ENCODE data around the gene ZNF518B. TPM values are rescaled to one million over a fixed set of nuclear protein-coding genes. Genes with fewer than 3 reads are reported as not detected.

Gene ZNF518B
- total and polyA plus RNA-seq, 10 of the 15 experiments (the other 5 are each of a cell fraction or from before 2014, with no cell fraction given): 2.7 to 20.5 (median 9.2) TPM

DNA sequence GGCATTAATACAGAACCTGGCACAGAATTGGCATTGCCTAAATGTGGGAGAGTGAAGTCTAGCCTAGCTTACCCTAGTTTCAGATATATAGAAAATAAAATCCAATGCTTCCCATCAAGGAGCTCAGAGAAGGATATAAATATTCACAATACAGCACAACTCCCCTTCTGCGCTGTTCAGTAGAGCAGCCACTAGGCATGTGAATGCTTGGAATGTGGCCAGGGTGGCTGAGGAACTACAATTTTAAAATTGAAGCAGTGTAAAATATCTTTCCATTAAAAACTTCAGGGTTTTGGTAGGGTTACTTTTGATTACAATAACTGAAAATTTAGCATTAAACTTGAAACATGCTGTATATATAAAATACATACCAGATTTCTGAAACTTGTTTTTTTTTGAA lies 19.5 kb downstream of the ZNF518B start:
- ATAC-seq (no peak), DNase-seq (ENCODE audit: low read depth, low spot score) (no peak), FAIRE-seq (no peak)
- H2AFZ ChIP-seq (ENCODE audit: control insufficient read depth, low read depth, low read length): no peak overlapping the region
- no peaks in the 10 kb centered on the region for H4K20me1 ChIP-seq (ENCODE audit: control insufficient read depth, insufficient read depth)
- ChIA-PET RAD21 (ENCODE audit: unreplicated experiment) (no interaction called here), POLR2A (no interaction called here), SMC1A (ENCODE audit: uncharacterized antibody, unreplicated experiment) (interaction anchor here (1.1 kb wide), 1 partner anchor 16 kb away, joined by 3 read pairs; no protein-coding TSS in a partner anchor), CTCF (interaction anchor here (1.2 kb wide), 1 partner anchor 16 kb away, joined by 4 read pairs; no protein-coding TSS in a partner anchor)
- no peak overlapping the region for H3K4me2 ChIP-seq (ENCODE audit: control insufficient read depth, insufficient read depth)
- no peaks in the 10 kb centered on the region for H3K4me1 ChIP-seq (ENCODE audit: control insufficient read depth, insufficient read depth, low read length)
- in situ Hi-C loops (cut with MboI) (no loop called here), intact Hi-C loops (cut with micrococcal nuclease; ENCODE audit: unreplicated experiment) (loop anchor here (2.0 kb wide), 1 partner anchor 71 kb away; no protein-coding TSS in a partner anchor)
- WGBS (ENCODE audit: insufficient coverage, insufficient replicate concordance, low lambda C conversion rate, missing lambda C conversion rate): 96% methylated on average over 1 of the region's 1 CpG
- no peaks in the 10 kb centered on the region for H3K9me3 ChIP-seq (replicated peaks; ENCODE audit: control insufficient read depth, insufficient read depth, low read length)
- H3K9ac ChIP-seq (ENCODE audit: control insufficient read depth, insufficient read depth, low read length): no peak overlapping the region
- no peaks in the 10 kb centered on the region for H3K79me2 ChIP-seq (ENCODE audit: control insufficient read depth, insufficient read depth, low read length)
- no peaks in the 10 kb centered on the region for H3K27me3 ChIP-seq (replicated peaks in 1 of 2; ENCODE audit: control insufficient read depth in 2 of 2, insufficient read depth in 2 of 2, low read length in 1 of 2)
- H3K4me3 ChIP-seq: no peak overlapping the region
- H3K27ac ChIP-seq (ENCODE audit: control insufficient read depth, insufficient read depth): no peak overlapping the region
- no TSS peak for BruUV-seq (replicated peaks)
- no peaks in the 10 kb centered on the region for H3K36me3 ChIP-seq (ENCODE audit: control insufficient read depth in 2 of 2, insufficient read depth in 2 of 2, low read length in 1 of 2)
- TF ChIP-seq, protein P1, sequence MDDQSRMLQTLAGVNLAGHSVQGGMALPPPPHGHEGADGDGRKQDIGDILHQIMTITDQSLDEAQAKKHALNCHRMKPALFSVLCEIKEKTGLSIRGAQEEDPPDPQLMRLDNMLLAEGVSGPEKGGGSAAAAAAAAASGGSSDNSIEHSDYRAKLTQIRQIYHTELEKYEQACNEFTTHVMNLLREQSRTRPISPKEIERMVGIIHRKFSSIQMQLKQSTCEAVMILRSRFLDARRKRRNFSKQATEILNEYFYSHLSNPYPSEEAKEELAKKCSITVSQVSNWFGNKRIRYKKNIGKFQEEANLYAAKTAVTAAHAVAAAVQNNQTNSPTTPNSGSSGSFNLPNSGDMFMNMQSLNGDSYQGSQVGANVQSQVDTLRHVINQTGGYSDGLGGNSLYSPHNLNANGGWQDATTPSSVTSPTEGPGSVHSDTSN (IDR thresholded peaks at IDR 0.05; ENCODE audit: insufficient replicate concordance, low read depth, low read length): no peak
- TF ChIP-seq PAX5 (IDR thresholded peaks at IDR 0.05; ENCODE audit: borderline replicate concordance, low read depth, low read length) (no peak), CHD1 (IDR thresholded peaks at IDR 0.05; ENCODE audit: low read depth, low read length) (no peak), ZNF622 (IDR thresholded peaks at IDR 0.05) (no peak), ZZZ3 (IDR thresholded peaks at IDR 0.05; ENCODE audit: control insufficient read depth, insufficient read length, low read depth) (no peak), YY1 (IDR thresholded peaks at IDR 0.05; ENCODE audit: low read depth, low read length) (no peak), SIX5 (IDR thresholded peaks at IDR 0.05; ENCODE audit: low read depth, low read length, severe bottlenecking) (no peak), SUZ12 (IDR thresholded peaks at IDR 0.05; ENCODE audit: unreplicated experiment) (no peak), SUPT20H (IDR thresholded peaks at IDR 0.05; ENCODE audit: borderline replicate concordance, control insufficient read depth, low read depth, low read length) (no peak), RAD21 (IDR thresholded peaks at IDR 0.05; ENCODE audit: insufficient read depth, low read depth, low read length) (no peak), POLR2AphosphoS5 (IDR thresholded peaks at IDR 0.05; ENCODE audit: low read length) (no peak), SMAD1 (IDR thresholded peaks at IDR 0.05; ENCODE audit: low read depth, partially characterized antibody) (no peak)
- TF ChIP-seq, protein P2, sequence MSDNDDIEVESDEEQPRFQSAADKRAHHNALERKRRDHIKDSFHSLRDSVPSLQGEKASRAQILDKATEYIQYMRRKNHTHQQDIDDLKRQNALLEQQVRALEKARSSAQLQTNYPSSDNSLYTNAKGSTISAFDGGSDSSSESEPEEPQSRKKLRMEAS (IDR thresholded peaks at IDR 0.05; ENCODE audit: low read depth, low read length): no peak
- TF ChIP-seq, protein P3, sequence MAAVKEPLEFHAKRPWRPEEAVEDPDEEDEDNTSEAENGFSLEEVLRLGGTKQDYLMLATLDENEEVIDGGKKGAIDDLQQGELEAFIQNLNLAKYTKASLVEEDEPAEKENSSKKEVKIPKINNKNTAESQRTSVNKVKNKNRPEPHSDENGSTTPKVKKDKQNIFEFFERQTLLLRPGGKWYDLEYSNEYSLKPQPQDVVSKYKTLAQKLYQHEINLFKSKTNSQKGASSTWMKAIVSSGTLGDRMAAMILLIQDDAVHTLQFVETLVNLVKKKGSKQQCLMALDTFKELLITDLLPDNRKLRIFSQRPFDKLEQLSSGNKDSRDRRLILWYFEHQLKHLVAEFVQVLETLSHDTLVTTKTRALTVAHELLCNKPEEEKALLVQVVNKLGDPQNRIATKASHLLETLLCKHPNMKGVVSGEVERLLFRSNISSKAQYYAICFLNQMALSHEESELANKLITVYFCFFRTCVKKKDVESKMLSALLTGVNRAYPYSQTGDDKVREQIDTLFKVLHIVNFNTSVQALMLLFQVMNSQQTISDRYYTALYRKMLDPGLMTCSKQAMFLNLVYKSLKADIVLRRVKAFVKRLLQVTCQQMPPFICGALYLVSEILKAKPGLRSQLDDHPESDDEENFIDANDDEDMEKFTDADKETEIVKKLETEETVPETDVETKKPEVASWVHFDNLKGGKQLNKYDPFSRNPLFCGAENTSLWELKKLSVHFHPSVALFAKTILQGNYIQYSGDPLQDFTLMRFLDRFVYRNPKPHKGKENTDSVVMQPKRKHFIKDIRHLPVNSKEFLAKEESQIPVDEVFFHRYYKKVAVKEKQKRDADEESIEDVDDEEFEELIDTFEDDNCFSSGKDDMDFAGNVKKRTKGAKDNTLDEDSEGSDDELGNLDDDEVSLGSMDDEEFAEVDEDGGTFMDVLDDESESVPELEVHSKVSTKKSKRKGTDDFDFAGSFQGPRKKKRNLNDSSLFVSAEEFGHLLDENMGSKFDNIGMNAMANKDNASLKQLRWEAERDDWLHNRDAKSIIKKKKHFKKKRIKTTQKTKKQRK (IDR thresholded peaks at IDR 0.05; ENCODE audit: low read depth, low read length): no peak
- TF ChIP-seq, protein P4, sequence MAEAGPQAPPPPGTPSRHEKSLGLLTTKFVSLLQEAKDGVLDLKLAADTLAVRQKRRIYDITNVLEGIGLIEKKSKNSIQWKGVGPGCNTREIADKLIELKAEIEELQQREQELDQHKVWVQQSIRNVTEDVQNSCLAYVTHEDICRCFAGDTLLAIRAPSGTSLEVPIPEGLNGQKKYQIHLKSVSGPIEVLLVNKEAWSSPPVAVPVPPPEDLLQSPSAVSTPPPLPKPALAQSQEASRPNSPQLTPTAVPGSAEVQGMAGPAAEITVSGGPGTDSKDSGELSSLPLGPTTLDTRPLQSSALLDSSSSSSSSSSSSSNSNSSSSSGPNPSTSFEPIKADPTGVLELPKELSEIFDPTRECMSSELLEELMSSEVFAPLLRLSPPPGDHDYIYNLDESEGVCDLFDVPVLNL (IDR thresholded peaks at IDR 0.05; ENCODE audit: low read depth, low read length): no peak
- TF ChIP-seq, protein P5, sequence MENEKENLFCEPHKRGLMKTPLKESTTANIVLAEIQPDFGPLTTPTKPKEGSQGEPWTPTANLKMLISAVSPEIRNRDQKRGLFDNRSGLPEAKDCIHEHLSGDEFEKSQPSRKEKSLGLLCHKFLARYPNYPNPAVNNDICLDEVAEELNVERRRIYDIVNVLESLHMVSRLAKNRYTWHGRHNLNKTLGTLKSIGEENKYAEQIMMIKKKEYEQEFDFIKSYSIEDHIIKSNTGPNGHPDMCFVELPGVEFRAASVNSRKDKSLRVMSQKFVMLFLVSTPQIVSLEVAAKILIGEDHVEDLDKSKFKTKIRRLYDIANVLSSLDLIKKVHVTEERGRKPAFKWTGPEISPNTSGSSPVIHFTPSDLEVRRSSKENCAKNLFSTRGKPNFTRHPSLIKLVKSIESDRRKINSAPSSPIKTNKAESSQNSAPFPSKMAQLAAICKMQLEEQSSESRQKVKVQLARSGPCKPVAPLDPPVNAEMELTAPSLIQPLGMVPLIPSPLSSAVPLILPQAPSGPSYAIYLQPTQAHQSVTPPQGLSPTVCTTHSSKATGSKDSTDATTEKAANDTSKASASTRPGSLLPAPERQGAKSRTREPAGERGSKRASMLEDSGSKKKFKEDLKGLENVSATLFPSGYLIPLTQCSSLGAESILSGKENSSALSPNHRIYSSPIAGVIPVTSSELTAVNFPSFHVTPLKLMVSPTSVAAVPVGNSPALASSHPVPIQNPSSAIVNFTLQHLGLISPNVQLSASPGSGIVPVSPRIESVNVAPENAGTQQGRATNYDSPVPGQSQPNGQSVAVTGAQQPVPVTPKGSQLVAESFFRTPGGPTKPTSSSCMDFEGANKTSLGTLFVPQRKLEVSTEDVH (IDR thresholded peaks at IDR 0.05; ENCODE audit: low read depth, partially characterized antibody): no peak

Data from GM12878 (cell line).